ENCODE results near the gene EFHD2. TPM values are rescaled to one million over a fixed set of nuclear protein-coding genes. Genes with fewer than 3 reads are reported as not detected.
A peak's percentile ranks its signal among the peaks of the same experiment; 100 is the strongest.

EFHD2 gene
- polyA plus RNA-seq, 1 experiment, result 30.4 TPM

- DNase-seq (ENCODE audit: low read depth, low spot score), result no peak
- no peak overlapping the region for H3K27ac ChIP-seq (ENCODE audit: low read depth, low read length)
- H3K4me3 ChIP-seq (ENCODE audit: low read depth, low read length), result no peak overlapping the region
- H3K27me3 ChIP-seq (ENCODE audit: control insufficient read depth, insufficient read depth, low read length), result no peaks in the 10 kb centered on the region
- no peak for TF ChIP-seq CTCF (IDR thresholded peaks at IDR 0.05; ENCODE audit: low read depth, low read length)
- H3K9me3 ChIP-seq (ENCODE audit: control insufficient read depth, insufficient read depth, low read length), result peaks cover 3% of the 10 kb centered on the region; the same call in 1 of the 2 replicates
- ChIA-PET CTCF (no interaction called here), POLR2A (no interaction called here)
Measured at GRCh38 chr1:15413563-15414444, 4.1 kb downstream of the EFHD2 start.

GRCh38 chr1:15414445-15414983 lies 4.8 kb downstream of the EFHD2 start:
- TF ChIP-seq CTCF (IDR thresholded peaks at IDR 0.05; ENCODE audit: low read depth, low read length), result no peak
- Histone ChIP-seq H3K4me3 (ENCODE audit: low read depth, low read length) (no peak overlapping the region), H3K27ac (ENCODE audit: low read depth, low read length) (no peak overlapping the region), H3K9me3 (ENCODE audit: control insufficient read depth, insufficient read depth, low read length) (peaks cover 3% of the 10 kb centered on the region; the same call in 1 of the 2 replicates), H3K27me3 (ENCODE audit: control insufficient read depth, insufficient read depth, low read length) (no peaks in the 10 kb centered on the region)
- ChIA-PET POLR2A (no interaction called here), CTCF (no interaction called here)
- no peak for DNase-seq (ENCODE audit: low read depth, low spot score)

GRCh38 chr1:15417059-15417934 lies 7.6 kb downstream of the EFHD2 start:
- Histone ChIP-seq H3K4me3 (ENCODE audit: low read depth, low read length) (no peak overlapping the region), H3K9me3 (ENCODE audit: control insufficient read depth, insufficient read depth, low read length) (no peaks in the 10 kb centered on the region; the same call in 1 of the 2 replicates), H3K27ac (ENCODE audit: low read depth, low read length) (peak overlapping the region; percentile 61), H3K27me3 (ENCODE audit: control insufficient read depth, insufficient read depth, low read length) (no peaks in the 10 kb centered on the region)
- CTCF ChIA-PET, result interaction anchor here (1.1 to 5.0 kb wide), 3 partner anchors 9 to 94 kb away, joined by 5 to 30 read pairs (median 6); no protein-coding TSS in a partner anchor
- no peak for TF ChIP-seq CTCF (IDR thresholded peaks at IDR 0.05; ENCODE audit: low read depth, low read length)
- POLR2A ChIA-PET, result interaction anchor here (0.8 kb wide), 1 partner anchor 10 kb away, joined by 5 read pairs; no protein-coding TSS in a partner anchor
- no peak for DNase-seq (ENCODE audit: low read depth, low spot score)

GRCh38 chr1:15418806-15419515 lies 9.3 kb downstream of the EFHD2 start:
- Histone ChIP-seq H3K9me3 (ENCODE audit: control insufficient read depth, insufficient read depth, low read length) (no peaks in the 10 kb centered on the region; the same call in 1 of the 2 replicates), H3K4me3 (ENCODE audit: low read depth, low read length) (no peak overlapping the region), H3K27ac (ENCODE audit: low read depth, low read length) (no peak overlapping the region), H3K27me3 (ENCODE audit: control insufficient read depth, insufficient read depth, low read length) (no peaks in the 10 kb centered on the region)
- ChIA-PET CTCF (interaction anchor here (3.0 to 5.0 kb wide), 2 partner anchors 12 to 95 kb away, joined by 9 to 30 read pairs; no protein-coding TSS in a partner anchor), POLR2A (no interaction called here)
- no peak for TF ChIP-seq CTCF (IDR thresholded peaks at IDR 0.05; ENCODE audit: low read depth, low read length)
- DNase-seq (ENCODE audit: low read depth, low spot score), result no peak
